Upper lobe of left lung (tissue), 6 donors: Measurements from ENCODE around the gene ADAMTS14. TPM values are rescaled to one million over a fixed set of nuclear protein-coding genes. Genes with fewer than 3 reads are reported as not detected.

Experiments used
- ATAC-seq, 2 donors: fragments of 200-7000 bp; cut with Tn5 transposase; one replicate each; pipeline ENCODE4 v1.9.1; 2022; ENCODE audit warnings: mild to moderate bottlenecking in 2 of 2, moderate library complexity in 2 of 2; ENCODE audit not compliant: low FRiP score in 2 of 2
- DNase-seq, 2 donors: peaks; one replicate each; pipeline ENCODE4 v3.0.0-alpha.2; 2019 to 2020
- H3K27ac ChIP-seq, 4 donors: fragments of 200-600 bp; sonication (generic); one replicate each; pipeline ENCODE4 v1.5.1; 2016 to 2019
- H3K27me3 ChIP-seq, 4 donors: fragments of 200-600 bp; sonication (generic); one replicate each; pipeline ENCODE4 v1.5.1; 2017 to 2019
- H3K36me3 ChIP-seq, 4 donors: fragments of 200-600 bp; sonication (generic); one replicate each; pipeline ENCODE4 v1.5.1; 2016 to 2019
- H3K4me1 ChIP-seq, 4 donors: fragments of 200-600 bp; sonication (generic); one replicate each; pipeline ENCODE4 v1.5.1; 2018 to 2019
- H3K4me3 ChIP-seq, 4 donors: fragments of 200-600 bp; sonication (generic); one replicate each; pipeline ENCODE4 v1.5.1; 2017 to 2019; ENCODE audit warnings: mild to moderate bottlenecking in 2 of 4, moderate library complexity in 1 of 4
- H3K9me3 ChIP-seq, 4 donors: fragments of 200-600 bp; sonication (generic); one replicate each; pipeline ENCODE4 v1.5.1; 2018 to 2019
- CTCF ChIP-seq, 6 experiments: fragments of 450-650 bp in 4 of 6; fragments of 200-600 bp in 2 of 6; sonication (generic) in 2 of 6; IDR thresholded peaks; one replicate each; pipeline ENCODE4 v1.5.1; 2016 to 2019; ENCODE audit warnings: antibody characterized with exemption in 6 of 6
- EP300 ChIP-seq, 4 donors: sonication (generic); formaldehyde crosslinking; IDR thresholded peaks; one replicate each; pipeline ENCODE4 v1.5.1; 2017; ENCODE audit warnings: antibody characterized with exemption in 4 of 4, control low read depth in 2 of 4
- POLR2A ChIP-seq, 4 donors: fragments of 450-650 bp; IDR thresholded peaks; one replicate each; pipeline ENCODE4 v1.5.1; 2016 to 2017; ENCODE audit warnings: antibody characterized with exemption in 4 of 4, mild to moderate bottlenecking in 2 of 4
- POLR2AphosphoS5 ChIP-seq, 2 donors: sonication (generic); formaldehyde crosslinking; IDR thresholded peaks; one replicate each; pipeline ENCODE4 v1.5.1; 2017; ENCODE audit warnings: antibody characterized with exemption in 2 of 2
- WGBS, 2 donors: methylation state at CpG; one replicate each; pipeline ENCODE4 v1.1.5; 2017 to 2018; 5-methylcytosine and 5-hydroxymethylcytosine counted together
- total RNA-seq, 6 donors: library from RNA; depleted of rRNA in 4 of 6; stranded (reverse); fragments of >200 nt in 4 of 6; gene quantifications; one replicate each; pipeline versions ENCODE4 v1.1.0 to v1.2.1, GENCODE V29; 2016 to 2021
- donor health status: DM: no; HTN: no; CAD: no; lungs with moderate emphysema.
- donor health status: DM: no; HTN: yes; CAD: no; lungs with severe emphysema.

The ADAMTS14 gene
- total RNA-seq, 6 donors from 2014 or later = 0.15 to 3.1 (median 0.45) TPM

- H3K27me3 ChIP-seq = no peaks in the 10 kb centered on the region
- no peaks in the 10 kb centered on the region for H3K9me3 ChIP-seq
- TF ChIP-seq CTCF (IDR thresholded peaks at IDR 0.05) (no peak), POLR2AphosphoS5 (IDR thresholded peaks at IDR 0.05) (no peak), POLR2A (IDR thresholded peaks at IDR 0.05) (no peak), EP300 (IDR thresholded peaks at IDR 0.05) (no peak)
- H3K4me1 ChIP-seq = no peaks in the 10 kb centered on the region
- WGBS, 2 donors = 0 to 58% methylated on average over 1 to 3 of the region's 3 CpGs
- no peaks in the 10 kb centered on the region for H3K36me3 ChIP-seq
- H3K27ac ChIP-seq = no peak overlapping the region
- ATAC-seq (no peak), DNase-seq (no peak)
- no peak overlapping the region for H3K4me3 ChIP-seq
These were observed 77.9 kb downstream of the ADAMTS14 start for GRCh38 chr10:70750156-70750703.

DNA sequence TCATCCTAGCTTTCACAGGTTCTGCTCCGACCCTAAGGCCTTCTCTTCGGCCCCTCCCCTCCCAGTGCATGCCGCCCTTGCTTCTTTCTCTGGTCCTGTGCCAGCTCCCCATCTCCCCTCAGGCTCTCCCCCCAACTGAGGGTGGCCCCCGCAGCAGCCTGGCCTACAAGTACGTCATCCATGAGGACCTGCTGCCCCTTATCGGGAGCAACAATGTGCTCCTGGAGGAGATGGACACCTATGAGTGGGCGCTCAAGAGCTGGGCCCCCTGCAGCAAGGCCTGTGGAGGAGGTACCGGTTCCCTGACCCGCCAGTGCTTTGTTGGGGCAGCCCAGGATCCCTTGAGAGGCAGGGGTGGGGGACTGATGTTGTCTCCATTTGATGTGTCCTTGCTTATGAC lies 79.0 kb downstream of the ADAMTS14 start:
- no peak for TF ChIP-seq CTCF (IDR thresholded peaks at IDR 0.05)
- H3K9me3 ChIP-seq = no peaks in the 10 kb centered on the region
- H3K27me3 ChIP-seq = no peaks in the 10 kb centered on the region
- 91 to 94% methylated on average over 5 to 9 of the region's 9 CpGs for WGBS, 2 donors
- no peak overlapping the region for H3K27ac ChIP-seq
- no peak for ATAC-seq
- no peak for DNase-seq
- no peaks in the 10 kb centered on the region for H3K36me3 ChIP-seq
- no peaks in the 10 kb centered on the region for H3K4me1 ChIP-seq
- no peak overlapping the region for H3K4me3 ChIP-seq

GRCh38 chr10:70751991-70752390 lies 79.7 kb downstream of the ADAMTS14 start:
- no peaks in the 10 kb centered on the region for H3K36me3 ChIP-seq
- no peaks in the 10 kb centered on the region for H3K9me3 ChIP-seq
- no peaks in the 10 kb centered on the region for H3K4me1 ChIP-seq
- H3K27ac ChIP-seq = no peak overlapping the region
- no peak for TF ChIP-seq CTCF (IDR thresholded peaks at IDR 0.05)
- no peak for TF ChIP-seq EP300 (IDR thresholded peaks at IDR 0.05)
- TF ChIP-seq POLR2AphosphoS5 (IDR thresholded peaks at IDR 0.05) = no peak
- no peak for TF ChIP-seq POLR2A (IDR thresholded peaks at IDR 0.05)
- DNase-seq (no peak), ATAC-seq (no peak)
- no peak overlapping the region for H3K4me3 ChIP-seq
- H3K27me3 ChIP-seq = no peaks in the 10 kb centered on the region
- 89 to 97% methylated on average over 6 to 8 of the region's 14 CpGs for WGBS, 2 donors

DNA sequence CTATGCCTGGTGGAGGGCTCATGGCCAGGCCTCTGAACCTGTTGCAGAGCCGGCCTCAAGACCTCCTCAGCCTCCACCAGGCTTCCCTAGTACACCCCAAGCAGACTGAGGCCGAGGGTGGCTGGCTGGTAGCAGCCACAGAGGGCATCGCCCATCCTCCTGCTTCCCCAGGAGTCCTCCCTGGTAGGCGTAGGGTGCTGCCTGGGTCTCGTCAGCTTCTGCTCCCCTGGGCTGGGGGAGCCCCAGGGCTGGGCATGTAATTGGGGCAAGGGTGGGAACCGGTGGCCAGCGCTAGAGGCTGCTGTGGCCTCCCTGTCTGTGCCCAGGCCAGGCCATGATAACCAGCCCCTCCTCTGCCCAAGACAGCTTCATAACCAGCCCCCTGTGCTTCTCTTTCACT lies 80.3 kb downstream of the ADAMTS14 start:
- H3K27me3 ChIP-seq = no peaks in the 10 kb centered on the region
- no peak for DNase-seq
- no peaks in the 10 kb centered on the region for H3K4me1 ChIP-seq
- no peak overlapping the region for H3K4me3 ChIP-seq
- 91 to 100% methylated on average over 2 to 7 of the region's 7 CpGs for WGBS, 2 donors
- no peaks in the 10 kb centered on the region for H3K36me3 ChIP-seq
- no peak for TF ChIP-seq POLR2AphosphoS5 (IDR thresholded peaks at IDR 0.05)
- no peak for ATAC-seq
- no peak overlapping the region for H3K27ac ChIP-seq
- H3K9me3 ChIP-seq = no peaks in the 10 kb centered on the region

DNA sequence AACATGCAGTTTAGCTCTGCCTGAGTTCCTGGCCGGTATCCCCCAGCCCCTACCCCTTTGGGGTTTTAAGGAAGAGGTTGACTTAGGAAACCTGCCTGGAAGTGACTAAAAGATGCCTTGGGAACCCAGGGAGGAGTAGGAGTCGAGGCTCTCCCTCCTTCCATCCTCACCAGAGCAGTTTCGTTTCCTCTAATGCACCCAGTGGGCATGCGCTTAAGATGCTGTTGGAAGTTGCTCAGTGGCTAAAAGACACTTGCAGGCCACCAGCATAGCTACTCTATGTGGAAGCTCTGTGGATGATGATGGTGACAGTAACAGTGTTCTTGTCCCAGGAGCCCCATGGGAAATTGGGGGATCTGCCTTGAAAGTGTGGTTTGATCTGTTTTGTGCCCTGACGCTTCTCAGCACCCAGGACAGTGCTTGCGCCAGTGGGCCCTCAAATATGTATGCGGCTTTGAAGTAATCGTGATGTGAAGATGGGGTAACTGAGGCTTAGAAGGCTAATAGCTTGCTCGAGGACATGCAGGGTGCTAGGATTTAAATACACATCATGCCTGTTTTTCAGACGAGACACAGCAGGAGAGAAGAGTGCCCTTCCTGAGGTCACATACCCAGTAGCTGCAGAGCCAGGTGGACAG lies 80.8 kb downstream of the ADAMTS14 start:
- Histone ChIP-seq H3K36me3 (no peaks in the 10 kb centered on the region), H3K27ac (no peak overlapping the region), H3K9me3 (no peaks in the 10 kb centered on the region), H3K4me3 (no peak overlapping the region), H3K27me3 (no peaks in the 10 kb centered on the region), H3K4me1 (no peaks in the 10 kb centered on the region)
- no peak for ATAC-seq
- 85 to 87% methylated on average over 10 of the region's 10 CpGs for WGBS, 2 donors
- no peak for DNase-seq
- TF ChIP-seq POLR2A (IDR thresholded peaks at IDR 0.05) (no peak), EP300 (IDR thresholded peaks at IDR 0.05) (no peak), POLR2AphosphoS5 (IDR thresholded peaks at IDR 0.05) (no peak), CTCF (IDR thresholded peaks at IDR 0.05) (no peak)
